Stimulated activated CD8-positive, alpha-beta memory T cell treated with anti-CD3 and anti-CD28 coated beads, Interleukin-2, amount 100 ng/mL, for 1 hour (primary cell): ENCODE measurements around the gene MBIP.

Experiments
- DNase-seq, 2 donors: peaks; one replicate each; pipeline ENCODE4 v3.0.0-alpha.2; 2020; ENCODE audit warnings: low read depth in 2 of 2

The MBIP gene

GRCh38 chr14:36264595-36264994 is 55.8 kb downstream of the MBIP start:
- no peak for DNase-seq

- DNase-seq = no peak
These were observed 56.3 kb downstream of the MBIP start for GRCh38 chr14:36264107-36264506.

- no peak for DNase-seq
These were observed 59.3 kb downstream of the MBIP start for GRCh38 chr14:36260970-36261640.

GRCh38 chr14:36258241-36258640 is 62.2 kb downstream of the MBIP start:
- no peak for DNase-seq

GRCh38 chr14:36256126-36256801 is 64.2 kb downstream of the MBIP start:
- no peak for DNase-seq

- no peak for DNase-seq
These were observed 66.3 kb downstream of the MBIP start for GRCh38 chr14:36254020-36254624.
